GM19238 (cell line): ENCODE measurements around the gene WDFY1.
"Not testable (repeated sequence)": the region's sequence is repeated elsewhere in the genome, so short reads cannot be mapped to it uniquely, and the experiment has no call there.

Source experiments
- DNase-seq: peaks from one replicate; pipeline ENCODE4 v3.0.0; 2011; ENCODE audit warnings: low spot score; ENCODE audit not compliant: insufficient read length

The WDFY1 gene

DNA sequence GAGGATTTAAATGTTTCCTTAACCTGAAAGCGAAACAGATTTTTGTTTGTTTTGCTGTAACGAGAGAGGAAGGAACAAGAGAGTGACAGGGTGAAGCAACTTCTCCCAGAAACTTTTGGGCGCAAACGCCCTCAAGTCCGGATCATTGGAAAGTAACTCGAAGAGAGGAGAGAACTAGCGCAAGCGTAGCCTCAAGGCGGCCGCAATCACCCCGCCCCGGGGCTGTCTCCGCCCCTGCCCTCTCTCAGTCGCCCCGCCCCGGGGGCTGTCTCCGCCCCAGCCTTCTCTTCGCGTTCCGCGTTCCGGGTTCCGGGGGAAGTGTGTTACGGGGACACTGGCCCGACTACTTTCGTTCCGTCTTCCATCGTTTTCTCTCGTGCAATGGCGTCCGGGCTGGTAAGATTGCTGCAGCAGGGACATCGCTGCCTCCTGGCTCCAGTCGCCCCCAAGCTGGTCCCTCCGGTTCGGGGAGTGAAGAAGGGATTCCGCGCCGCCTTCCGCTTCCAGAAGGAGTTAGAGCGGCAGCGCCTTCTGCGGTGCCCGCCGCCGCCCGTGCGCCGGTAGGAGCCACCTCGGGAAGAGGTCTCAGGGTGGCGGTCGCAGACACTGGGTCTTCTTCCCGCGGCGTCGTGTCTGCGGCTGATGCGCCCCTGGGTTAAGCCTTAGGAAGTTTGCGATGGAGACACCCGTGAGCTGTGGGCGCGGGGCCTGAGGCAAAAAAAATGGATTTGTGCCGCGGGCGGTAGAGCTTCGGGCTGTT is 12.1 kb upstream of the WDFY1 start, which contains the start of gene MRPL44:
TSS of gene MRPL44 (plus strand) at position 372 of the 760 bp plus-strand sequence. CDS start at position 382, 10 bp downstream.
- peak; percentile 73 for DNase-seq

DNA sequence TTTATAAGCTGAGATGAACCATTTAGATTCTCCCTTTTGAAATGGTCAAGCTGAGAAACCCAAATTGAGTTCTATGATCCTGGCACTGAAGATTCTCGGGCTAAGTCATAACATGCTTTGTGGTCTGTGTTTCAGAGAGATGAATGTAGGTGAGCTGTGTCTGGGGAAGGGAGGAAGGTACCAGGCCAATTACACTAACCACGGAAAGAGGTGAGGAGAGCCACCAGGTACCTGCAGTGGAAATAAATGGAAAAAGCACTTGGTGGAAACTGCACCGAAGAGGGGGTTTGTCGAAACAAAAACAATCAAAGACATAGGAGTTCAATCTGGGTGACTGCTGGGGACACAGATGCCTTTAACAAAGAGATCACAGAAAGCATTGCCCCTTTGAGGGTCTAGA is 11.2 kb upstream of the WDFY1 start:
- DNase-seq = no peak

DNA sequence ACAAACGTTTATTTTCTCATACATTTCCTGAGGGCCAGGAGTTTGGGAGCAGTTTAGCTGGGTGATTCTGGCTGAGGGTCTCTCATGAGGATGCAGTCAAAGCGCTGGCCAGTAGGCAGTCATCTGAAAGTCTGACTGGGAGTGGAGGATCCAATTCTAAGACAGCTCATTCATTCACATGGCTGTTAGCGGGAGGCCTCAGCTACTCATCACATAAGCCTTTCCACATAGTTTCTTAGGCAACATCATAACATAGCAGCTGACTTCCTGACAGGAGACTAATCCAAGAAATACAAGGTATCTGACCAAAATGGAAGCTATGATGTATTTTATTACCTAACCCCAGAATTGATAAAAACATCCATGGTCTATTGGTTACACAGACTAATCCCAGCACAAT is 9.3 kb upstream of the WDFY1 start:
- no peak for DNase-seq

DNA sequence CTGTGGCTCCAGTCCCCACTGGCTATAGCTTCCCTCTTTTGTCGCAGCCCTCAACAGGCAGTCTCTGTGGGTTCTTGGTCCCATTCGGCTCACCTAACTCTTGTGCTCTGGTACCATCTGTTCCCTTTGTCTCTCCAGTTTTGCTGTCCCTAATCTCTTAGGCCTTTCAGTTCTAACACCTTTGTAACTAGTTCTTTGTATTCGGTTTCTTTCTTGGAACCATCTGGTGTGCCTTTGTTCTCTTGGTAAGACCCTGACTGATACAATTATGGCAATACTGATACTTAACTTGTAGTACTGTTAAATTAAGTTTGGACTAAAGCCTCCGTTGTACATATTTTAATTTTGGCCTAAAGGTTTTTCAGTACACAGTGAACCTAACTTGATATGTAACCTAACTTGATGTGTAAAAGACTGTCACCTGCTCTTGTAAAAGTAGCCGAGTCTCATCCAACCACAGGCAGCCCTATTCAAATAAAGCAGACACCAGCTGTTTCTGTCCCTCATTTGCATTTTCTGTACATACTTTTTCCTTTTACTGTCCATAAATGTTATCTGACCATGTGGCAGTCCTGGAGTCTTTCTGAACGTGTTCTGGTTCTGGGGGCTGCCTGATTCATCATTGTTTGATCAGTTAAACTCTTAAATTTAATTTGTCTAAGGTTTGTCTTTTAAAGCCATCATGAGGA is 7.3 kb upstream of the WDFY1 start:
- no peak for DNase-seq

DNA sequence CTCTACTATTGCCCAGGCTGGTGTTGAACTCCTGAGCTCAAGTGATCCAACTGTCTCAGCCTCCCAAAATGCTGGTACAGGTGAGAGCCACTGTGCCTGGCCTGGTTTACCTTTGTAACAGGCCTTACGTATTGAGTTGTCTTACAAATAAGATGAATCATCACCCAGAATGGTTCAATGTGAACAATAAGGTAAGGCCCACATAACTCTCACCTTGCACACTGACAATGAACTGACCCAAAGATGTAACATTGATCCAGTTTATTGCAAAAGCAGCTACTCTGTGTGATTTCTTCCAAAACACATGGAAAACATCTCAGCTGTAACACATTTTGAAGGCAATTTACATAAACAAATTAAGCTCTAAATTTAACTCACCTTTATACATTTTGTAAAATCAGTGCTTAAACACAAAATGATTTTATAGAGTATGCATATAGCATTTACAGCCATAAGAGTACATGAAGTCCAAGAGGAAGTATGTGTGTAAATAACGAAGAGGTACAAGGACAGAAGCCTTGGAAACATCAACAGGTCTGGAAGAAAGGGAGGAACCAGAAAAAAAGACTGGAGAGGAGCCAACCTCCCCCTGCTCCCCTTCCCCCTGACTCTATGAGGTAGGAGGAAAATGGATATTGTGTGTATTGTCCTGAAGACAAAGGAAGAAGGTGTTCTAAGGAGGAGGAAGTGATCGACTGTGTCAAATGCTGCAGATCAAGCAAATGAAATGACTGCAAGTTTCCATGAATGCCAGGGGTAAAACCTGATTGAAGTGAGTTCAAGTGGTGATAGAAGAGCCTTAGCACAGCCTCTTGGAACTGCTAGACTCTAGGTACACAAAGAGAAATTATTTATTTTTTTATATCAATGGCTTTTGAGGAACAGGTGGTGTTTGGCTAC is 5.6 kb upstream of the WDFY1 start:
- no peak for DNase-seq

DNA sequence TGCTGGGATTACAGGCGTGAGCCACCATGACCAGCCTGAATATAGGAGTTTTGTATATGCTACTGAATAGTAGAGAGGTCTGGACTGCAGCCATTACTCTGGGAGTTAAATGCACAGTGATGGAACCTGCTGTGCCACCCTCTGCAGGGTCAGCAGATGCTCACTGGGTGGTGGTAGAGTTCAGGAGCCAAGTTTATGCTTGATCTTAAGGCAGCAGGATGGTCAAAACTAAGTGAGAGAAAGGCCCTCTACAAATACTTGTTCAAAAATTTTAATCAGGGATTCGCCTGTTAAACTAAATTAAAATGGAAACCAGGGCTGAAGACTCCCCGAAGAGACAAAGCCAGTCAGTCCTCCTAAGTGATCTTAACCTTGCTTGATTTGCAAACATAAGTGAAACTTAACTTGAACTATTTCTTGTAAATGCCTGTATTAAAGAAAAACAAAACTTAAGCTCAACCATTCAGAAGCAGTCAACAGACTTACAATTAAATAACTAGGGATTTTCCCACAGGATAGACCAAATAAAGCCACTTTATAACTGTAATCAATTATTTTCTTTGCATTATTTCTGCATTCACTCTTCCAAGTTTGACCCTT is 4.2 kb upstream of the WDFY1 start:
- no peak for DNase-seq

DNA sequence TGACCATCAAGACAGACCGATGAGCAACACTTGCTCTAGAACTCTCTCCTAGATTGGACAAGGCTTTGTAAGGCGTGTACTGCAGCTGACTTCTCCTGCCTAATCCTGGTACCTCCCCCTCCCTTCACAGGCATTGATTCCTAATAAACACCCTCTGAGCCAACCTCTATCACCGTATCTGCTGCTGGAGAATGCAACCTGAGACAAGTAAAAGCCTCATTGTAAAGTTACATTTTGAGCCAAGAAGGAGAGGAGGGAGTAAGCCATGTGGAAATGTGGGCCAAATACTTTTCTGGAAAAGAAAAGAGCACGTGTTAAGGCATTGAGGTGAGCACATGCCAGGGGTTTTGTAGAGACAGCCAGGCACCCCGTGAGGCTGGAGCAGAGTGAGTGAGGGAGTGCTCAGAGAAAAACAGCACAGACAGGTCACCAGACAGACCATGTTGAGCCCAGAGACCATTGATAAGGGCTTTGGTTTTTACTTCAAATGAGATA is 2.6 kb upstream of the WDFY1 start:
- no peak for DNase-seq

DNA sequence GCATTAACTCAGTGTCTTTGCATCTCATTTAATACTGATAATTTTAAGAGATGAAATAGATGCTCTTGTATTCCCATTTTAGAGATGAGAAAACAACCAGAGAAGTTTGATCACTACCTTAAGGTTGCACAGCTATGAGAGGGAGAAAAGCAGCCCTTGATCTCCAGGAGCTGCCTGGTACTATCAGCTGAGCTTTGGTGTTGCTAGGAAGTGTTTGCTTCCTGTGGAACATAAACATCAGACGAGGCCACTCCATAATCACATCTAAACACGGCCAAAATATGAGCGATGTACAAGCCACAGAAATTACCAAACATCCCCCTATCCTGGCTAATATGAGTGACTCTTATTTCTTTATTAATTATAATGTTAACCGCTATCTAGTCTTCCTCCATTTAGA is 620 bp upstream of the WDFY1 start:
- no peak for DNase-seq

DNA sequence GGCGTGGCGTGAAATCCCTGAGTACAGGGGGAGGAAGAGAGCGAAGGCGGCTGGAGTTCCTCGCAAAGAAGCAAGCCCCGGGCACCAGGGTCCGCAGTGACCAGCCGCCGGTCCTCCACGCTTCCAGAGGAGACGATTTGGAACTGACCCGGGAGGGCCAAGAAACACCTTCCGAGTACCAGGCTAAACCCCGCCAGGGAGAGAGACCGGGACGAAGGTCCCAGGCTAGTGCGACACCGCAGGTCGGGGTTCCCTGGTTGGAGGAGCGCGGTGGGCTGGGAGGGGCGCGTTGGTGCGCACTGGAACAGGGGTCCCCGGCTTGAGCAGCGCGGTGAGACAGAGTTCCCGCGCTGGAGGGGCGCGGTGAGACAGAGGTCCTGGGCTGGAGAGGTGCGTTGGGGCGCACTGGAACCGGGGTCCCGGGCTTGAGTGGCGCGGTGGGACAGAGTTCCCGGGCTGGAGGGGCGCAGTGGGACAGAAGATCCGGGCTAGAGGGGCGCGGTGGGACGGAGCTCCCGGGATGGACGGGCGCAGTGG is 901 bp downstream of the WDFY1 start:
- no peak for DNase-seq

DNA sequence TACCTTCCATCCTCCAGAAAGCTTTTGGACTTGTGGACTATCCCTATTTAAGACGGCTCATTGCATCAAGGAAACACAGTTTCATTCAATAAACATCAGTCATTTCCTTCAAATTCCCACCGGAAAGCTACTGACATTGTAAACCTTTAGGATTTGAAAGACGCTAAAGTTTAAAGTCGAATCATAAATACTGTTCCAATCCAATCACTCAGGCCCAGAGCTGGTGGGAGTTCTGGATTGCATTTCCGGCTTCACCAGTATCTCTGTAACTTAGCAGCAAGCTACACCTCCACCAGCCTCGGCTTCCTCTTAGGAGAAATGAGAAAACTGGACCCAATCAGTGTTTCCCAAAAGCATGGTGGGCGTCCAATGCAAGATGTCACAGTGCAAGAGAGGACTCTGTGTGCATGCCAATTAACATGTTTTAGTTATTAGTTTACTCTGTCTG is 1.6 kb downstream of the WDFY1 start:
- no peak for DNase-seq

DNA sequence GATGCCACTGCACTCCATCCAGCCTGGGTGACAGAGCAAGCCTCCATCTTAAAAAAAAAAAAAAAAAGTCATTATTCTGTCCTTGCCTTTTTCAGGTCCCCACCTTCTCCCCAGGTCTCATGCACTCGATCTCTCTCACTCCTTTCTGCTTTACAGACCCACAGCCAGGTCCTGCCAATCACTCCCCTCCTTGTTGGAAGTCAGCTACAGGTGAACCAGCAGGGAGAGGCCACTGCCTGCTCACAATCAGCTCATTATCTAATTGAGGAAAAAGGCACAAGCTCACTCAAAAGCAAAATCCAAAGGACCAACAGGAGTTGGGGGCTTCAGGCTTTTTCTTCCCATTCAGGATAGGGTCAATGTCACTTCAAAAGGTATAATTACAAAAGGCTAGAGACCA is 2.0 kb downstream of the WDFY1 start:
- DNase-seq = no peak

DNA sequence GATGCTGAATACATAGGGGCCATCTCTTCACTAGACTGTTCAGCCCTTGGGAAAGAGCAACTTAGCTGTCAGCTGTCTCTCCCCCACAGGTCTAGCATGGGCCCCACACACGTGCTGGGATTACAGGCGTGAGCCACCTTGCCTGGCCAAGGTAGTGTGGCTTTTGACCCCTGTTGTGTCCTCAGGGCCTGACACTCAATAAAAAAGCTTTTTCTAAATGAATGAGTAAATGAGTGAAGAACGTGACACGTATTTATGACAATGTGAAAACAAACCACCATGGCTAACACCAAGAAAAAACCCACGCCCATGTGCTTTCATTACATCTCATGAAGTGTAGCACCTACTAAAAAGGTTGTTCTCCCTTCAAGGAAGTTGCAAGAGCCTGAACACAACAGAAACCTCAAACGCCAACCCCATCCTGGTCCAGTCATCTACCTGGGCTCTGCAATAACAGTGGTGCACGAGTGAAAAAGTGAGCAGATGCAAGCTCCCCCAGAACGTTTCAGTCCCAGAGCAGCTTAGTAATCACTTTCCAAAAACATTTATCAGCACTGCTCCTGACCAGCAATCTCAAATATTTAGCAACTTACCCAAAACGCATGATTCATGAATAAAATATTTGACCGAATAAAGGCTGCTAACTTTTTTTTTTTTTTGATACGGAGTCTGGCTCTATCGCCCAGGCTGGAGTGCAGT is 3.4 kb downstream of the WDFY1 start:
- DNase-seq = no peak

DNA sequence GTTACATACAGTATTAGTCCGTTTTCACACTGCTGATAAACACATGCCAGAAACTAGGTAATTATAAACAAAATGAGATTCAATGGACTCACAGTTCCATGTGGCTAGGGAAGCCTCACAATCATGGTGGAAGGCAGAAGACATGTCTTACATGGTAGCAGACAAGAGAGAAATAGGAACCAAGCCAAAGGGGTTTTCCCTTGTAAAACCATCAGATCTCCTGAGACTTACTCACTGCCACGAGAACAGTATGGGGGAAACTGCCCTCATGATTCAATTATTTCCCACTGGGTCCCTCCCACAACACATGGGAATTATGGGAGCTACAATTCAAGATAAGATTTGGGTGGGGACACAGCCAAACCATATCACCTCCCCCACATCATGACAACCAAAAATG is 5.7 kb downstream of the WDFY1 start:
- not testable (repeated sequence) for DNase-seq

DNA sequence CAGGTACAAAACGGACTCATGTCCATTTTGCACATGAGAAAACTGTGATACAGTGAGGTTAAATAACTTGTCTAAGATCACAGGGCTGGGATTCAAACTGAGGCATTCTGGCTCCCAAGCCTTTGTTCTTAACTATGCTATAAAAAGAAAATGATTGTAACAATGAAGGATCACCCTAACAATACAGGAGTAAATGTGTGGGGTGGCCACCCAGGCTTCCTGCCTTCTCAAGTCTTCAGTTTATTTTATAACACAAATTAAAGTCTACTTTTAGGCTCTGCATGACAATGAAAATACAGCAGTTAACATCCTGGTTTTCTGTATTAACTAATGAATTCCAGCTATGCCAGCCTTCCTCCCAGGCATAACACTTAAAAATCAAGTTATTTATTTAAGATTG is 7.6 kb downstream of the WDFY1 start:
- no peak for DNase-seq

DNA sequence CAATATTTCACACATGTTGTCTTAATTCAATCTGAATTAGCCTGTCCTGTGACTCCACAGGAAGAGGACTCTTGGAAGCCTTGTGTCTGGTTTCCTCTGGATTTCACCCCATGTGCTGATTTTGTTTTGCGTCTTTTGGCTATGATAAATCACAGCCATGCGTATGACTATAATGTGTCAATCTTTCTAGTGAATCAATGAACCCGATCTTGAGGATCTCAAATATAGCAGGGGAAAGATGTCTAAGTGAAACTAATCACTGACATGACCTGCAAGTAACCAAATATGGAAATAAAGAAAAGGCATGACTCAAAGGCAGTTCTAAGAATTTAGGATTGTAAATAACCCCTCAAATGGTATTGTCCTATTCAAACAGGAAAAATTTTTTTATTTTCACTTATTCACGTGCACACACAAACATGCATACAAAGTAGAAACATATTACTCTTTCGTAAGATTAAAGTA is 8.2 kb downstream of the WDFY1 start:
- no peak for DNase-seq

DNA sequence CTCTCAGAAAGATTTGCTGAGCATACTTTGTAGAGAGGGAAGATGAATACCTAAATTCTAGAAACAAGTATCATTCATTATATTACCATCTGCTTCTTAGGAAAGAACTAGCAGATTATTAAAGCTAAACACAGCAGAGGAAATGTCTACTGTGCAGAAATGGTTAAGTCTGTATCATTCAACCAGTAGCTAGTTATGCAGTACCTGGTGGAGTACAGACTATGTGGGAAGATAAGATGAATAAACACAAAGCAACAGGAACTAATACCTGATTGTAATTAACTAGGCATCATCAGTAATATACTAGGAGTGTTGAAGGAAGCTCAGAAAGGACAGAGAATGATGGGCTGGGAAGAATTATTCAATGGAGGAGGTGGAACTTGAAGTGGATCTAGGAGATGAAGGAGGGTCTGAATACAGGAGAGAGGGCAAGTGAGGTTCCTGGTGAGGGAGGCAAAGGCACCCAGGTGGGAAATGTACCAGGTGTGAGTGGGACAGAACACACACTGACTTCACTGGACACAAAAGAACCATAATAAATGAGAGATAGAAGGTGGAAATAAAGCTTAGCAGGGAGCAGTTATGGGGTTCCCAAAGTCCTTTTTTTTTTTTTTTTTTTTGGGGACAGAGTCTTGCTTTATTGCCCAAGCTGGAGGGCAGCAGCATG is 9.5 kb downstream of the WDFY1 start:
- DNase-seq = no peak

DNA sequence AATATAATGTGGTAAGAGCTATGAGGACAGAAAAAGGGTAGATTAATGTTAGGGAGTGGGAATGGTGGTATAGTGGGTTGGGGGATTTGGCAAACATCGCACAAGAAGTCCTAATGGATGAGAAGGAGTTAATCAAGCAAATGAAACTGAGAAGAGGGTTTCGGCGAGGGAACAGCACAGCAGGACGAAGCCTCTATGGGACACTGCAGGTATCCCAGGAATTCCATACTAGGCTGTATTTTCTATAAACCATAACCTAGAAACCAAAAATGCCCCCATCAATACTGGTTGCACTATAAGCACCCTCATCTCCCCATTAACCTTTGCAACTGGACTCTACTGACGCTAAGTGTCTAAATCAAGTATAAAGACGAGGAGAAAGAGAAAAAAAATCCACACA is 10.3 kb downstream of the WDFY1 start:
- no peak for DNase-seq

DNA sequence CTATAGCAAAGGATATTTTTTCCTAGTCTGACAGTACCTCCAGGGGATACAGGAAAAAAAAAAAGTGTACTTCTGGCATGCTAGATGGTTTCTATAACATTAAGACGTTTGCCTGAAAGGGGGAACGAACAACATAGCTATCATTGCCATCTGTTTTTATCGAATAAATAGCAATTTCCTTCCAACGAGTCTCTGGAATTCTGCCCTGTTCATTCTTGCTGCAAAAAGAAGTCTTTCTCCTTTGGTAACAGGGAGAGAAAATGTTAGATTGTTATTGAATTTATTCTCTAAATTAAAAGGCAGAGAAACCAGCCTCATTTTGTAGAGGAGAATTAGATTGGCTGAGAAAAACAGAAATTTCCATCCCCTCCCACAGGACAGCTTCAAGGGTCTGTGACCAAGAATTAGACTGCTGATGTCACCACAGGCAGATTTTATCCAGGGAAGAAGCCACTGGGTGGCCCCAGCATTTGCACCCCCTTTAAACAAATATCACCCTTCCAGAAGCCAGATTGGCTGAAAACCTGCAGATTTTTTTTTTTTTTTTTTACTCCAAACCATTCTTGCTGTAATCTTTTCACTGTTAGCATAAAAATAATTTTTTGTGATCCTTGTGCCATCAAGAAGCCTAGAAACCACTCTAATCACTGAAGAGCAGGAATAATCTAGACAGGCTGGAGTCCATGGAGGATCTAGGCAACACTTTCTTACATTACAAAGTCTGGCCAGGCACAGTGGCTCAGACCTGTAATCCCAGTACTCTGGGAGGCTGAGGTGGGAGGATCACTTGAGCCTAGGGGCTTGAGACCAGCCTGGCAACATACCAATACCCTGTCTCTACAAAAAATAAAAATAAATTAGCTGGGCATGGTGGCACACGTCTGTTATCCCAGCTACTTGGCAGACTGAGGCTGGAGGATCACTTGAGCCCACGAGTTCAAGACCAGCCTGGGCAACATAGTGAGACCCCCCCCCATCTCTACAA is 12.0 kb downstream of the WDFY1 start:
- no peak for DNase-seq
